Stimulated activated CD4-positive, alpha-beta T cell treated with anti-CD3 and anti-CD28 coated beads, TNF-alpha, amount 100 ng/mL, for 4 hours (primary cell): ENCODE data around the gene LPP.

Experiments
- DNase-seq, 3 experiments: peaks; one replicate each; pipeline ENCODE4 v3.0.0-alpha.2; 2020; ENCODE audit warnings: low read depth in 3 of 3

LPP gene

GRCh38 chr3:188509316-188509715 is 355.4 kb downstream of the LPP start:
- DNase-seq: no peak

GRCh38 chr3:188510366-188510765 is 356.4 kb downstream of the LPP start:
- no peak for DNase-seq

- DNase-seq: no peak
Measured at GRCh38 chr3:188513662-188514328, 359.8 kb downstream of the LPP start.

- DNase-seq: no peak
Measured at GRCh38 chr3:188516515-188516914, 362.6 kb downstream of the LPP start.

DNA sequence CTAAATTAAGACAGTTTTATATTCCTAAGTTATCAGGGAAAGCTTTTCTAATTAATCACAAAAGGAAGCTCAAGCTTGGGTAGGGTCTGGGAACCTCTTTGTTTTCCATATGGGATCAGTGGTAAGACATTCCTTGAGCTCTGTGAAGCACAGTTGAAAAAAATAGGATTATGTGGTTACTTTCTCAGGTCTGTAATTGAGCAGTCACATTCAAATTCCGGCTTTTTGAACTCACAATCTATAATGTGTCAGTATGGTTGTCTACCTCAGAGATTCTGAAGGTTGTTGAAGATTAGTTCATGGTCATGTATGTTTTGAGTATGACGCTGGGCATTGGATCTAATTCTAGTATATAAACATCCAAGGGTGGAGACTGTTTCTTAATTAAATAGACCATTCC is 364.5 kb downstream of the LPP start:
- no peak for DNase-seq

DNA sequence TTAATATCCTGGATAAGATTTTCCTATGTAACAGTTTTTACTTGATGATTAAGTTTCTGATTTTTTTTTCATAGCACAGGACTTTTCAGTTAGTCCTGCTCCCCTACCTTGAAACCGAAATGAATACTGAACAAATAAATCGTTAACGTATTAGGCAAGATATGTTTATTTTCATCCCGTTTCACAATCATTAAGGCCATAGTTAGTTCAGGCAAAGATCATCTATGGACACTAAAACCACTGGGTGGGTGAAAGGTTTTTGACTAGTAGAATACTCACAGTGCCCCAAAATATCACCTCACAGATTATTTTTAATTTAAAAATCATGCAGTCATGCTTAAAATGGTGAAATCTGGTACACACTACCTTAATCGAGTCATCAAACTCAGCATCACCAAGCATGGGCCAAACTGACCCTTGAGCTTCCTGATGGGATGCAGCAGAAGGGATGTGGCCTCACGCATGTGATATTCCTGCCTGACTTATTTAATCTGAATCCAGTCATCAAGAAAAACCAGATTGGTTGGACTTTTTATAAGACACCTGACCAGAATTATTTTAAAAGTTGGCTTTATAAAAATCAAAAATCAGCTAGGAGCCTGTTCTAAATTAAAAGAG is 365.0 kb downstream of the LPP start:
- DNase-seq: no peak

DNA sequence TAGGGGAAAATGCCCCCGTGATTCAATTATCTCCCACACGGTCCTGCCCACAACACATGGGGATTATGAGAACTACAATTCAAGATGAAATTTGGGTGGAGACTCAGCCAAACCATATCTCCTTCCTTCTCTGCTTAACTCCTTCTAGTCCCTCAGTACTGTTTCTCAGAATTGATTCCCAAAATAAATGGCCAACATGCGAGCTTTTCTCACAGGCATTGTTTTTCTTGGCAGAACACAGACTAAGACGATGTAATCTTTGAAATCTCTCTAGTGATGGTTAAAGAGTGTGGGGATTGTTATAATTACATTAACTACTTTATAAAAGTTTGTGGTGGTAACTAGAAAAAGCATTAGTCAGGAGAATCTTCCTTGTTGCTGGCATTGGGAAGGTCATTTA is 366.5 kb downstream of the LPP start:
- DNase-seq: no peak

DNA sequence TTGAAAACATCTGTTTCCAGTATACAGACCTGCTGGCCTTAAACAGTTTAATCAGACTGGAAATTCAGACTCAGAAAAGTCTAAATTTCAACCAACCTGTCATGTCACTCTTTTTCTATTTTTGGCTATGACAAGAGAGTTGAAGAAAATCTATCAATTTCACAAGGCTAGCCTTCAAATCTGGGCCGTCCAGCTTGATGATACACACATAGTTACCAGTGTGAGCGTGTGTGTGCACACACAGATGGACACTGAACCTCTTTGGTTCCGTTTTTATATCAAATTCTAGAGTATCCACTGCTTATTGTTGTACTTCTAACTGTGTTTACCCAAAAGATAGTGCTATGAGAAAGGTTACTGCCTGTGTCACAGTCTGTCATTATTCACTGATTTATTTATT is 368.2 kb downstream of the LPP start:
- no peak for DNase-seq

DNA sequence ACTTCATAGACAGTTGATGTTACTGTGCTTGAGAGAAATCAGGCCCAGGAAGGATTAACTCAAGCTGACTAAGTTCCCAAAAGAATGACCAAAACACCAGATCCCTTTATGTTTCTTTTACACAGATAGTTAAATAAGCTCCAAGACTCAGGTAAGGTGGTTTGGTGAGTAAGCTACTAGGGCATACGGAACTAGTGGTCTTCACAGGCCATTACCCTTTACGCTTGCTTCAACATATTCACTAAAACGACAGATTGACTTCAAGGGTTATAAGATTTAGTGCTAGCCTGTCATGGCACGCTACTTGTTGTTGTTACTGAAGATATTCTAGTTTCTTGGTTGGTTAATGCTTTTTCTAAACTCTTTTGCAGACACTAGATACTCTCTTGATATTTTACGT is 369.3 kb downstream of the LPP start:
- no peak for DNase-seq

GRCh38 chr3:188524052-188524451 is 370.1 kb downstream of the LPP start:
- DNase-seq: no peak

DNA sequence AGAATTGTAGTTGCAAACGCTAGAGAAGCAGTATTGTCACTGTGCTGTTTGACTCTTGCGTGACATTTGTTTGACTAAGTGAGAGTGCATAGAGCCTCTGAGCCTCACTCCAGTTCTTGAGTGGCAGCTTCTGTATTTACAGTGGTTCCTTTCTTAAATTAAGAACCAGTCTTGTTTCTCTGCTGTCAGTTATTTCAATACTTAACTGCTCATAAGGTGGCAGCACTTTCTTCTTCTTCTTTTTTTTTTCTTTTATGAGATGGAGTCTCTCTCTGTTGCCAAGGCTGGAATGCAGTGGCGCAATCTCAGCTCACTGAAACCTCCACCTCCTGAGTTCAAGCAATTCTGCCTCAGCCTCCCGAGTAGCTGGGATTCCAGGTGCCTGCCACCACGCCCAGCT is 372.1 kb downstream of the LPP start:
- DNase-seq: no peak

- DNase-seq: no peak
Measured at GRCh38 chr3:188527389-188527788, 373.4 kb downstream of the LPP start.

GRCh38 chr3:188528396-188528795 is 374.4 kb downstream of the LPP start:
- no peak for DNase-seq

GRCh38 chr3:188529228-188529627 is 375.3 kb downstream of the LPP start:
- DNase-seq: no peak

DNA sequence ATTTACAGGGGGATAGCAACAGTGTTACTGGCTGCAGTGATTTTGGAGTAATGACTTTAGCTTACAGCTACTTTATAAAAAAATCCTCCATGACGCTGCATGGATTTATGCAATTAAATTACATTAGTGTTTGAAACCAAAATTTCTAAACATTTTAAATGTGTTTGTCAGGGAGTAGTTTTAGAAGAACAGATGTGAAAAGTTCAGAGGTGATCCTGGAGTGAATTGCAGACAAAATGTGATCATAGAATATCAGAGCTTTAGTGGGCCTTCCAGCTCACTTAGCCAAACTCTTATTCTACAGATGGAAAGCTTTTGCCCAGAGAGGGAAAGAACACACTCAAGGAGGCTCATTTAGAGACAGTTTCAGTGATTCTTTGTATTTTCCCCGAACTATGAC is 376.3 kb downstream of the LPP start:
- no peak for DNase-seq

DNA sequence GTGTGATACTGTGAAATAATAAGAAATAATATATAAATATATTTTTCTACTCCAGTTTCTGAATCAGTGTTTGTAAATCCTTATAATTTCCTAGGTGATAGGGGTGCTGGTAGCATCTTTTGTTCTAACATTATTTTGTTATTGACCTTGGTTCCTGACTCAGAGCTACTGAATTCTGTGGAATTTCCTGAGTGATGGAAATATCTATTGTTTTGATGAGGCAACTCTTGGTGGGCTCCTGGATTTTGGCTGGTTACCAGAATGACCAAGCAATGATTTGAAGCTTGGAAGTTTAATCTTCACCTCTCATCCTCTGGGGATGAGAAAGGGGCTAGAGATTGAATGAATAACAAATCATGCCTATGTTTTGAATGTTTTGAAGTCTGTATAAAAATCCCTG is 377.3 kb downstream of the LPP start:
- no peak for DNase-seq

DNA sequence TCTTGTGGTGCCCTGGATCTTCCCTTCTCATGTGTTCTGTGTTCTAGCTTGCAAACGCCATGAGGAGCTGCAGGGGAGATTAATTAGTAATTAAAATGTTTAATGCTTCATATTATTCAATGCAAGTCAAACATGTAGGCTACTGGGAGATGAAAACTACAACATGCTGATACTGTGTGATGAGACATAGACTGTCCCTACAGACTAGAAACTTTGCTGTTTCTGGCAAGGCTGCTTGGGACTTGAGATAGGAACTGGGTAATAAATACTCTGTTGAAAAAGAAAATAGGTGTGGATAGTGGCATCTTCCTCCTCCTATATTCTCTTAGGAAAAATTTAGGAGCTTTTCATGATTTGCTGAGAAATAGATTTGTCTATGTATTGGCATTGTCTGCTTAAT is 379.2 kb downstream of the LPP start:
- no peak for DNase-seq

- no peak for DNase-seq
Measured at GRCh38 chr3:188533612-188534357, 379.8 kb downstream of the LPP start.

DNA sequence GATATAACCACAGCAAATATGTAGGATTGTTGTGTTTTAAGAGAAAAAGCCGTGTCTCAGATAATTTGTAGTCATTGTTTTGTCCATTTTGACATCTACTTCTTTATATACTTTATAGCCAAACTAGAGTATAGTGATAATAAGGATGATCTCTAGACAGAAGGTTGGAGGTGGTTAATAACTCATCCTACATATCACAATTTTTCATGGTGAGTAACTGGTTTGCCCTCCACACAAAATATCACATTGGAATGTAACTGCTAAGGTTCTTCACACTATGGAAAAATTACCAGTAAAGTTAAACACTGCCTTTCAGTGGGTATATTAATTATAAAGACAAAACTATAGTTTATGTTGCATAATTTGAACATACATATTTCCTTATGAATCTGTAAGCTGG is 380.7 kb downstream of the LPP start:
- DNase-seq: no peak

DNA sequence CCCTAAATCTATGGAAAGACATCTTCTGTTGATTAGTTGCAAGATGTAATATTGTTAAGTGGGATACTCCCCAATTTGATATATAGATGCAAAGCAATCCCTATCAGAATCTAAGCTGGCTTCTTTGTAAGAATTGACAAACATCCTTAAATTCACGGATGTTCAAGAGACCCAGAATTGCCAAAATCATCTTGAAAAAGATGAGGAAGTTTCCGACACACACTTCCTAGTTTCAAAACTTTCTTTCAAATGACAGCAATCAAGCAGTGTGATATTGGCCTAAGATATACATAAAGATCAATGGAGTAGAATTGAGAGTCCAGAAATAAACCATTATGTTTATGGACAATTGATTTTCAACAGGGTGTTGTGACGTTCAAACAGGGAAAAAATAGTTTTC is 383.6 kb downstream of the LPP start:
- DNase-seq: no peak

DNA sequence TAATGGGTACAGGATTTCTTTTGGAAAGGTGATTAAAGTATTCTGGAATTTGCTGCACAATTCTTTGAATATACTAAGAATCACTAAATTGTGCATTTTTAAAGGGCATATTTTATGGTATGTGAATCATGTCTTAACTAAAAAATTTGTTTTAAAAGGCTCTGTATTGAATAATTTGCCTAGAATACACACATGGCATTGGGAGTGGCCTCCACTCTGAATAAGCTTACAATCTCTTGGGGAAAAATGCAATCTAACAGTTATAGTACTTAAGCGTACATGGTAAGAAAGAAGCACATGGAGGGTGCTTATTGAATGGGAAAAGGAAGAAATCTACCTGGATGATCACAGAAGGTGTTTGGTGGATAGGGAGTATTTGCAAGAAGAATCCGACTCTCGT is 385.1 kb downstream of the LPP start:
- DNase-seq: no peak

- no peak for DNase-seq
Measured at GRCh38 chr3:188539631-188540194, 385.8 kb downstream of the LPP start.

DNA sequence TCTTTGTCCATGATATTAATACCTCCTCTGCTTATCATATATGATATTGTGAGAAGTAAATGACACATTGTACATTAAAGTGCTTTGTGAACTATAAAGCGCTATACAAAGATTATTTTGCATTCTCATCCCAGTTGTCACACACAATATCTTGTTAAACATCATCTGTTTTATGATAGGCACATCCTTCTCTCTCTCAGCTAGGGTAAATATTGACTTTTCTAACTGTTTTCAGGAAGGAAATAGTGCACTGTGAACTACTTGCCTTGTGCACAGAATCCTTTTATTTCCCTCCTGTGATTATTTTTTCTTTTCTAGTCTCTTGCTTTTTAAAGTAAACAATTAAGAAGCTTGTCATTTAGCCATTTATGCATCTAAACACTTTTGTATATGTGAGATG is 388.2 kb downstream of the LPP start:
- DNase-seq: no peak
